Astrocyte of the cerebellum (primary cell): ENCODE data around the gene STK4.

Experiments
- DNase-seq: peaks from one replicate; pipeline ENCODE4 v3.0.0-alpha.2; 2011; ENCODE audit warnings: low read depth
- H3K4me3 ChIP-seq: 2 replicates; pipeline ENCODE4 v1.5.1; 2011; ENCODE audit warnings: mild to moderate bottlenecking, low read depth, low read length, moderate library complexity
- CTCF ChIP-seq: IDR thresholded peaks from 2 replicates; pipeline ENCODE4 v1.5.1; 2012; ENCODE audit warnings: low read length, low read depth, moderate library complexity, mild to moderate bottlenecking; ENCODE audit errors: missing control alignments
- in situ Hi-C: cut with HindIII; loops from 2 replicates; pipeline ENCODE4 v1.10.0; 2017; ENCODE audit warnings: low sequenced_read_pairs

The STK4 gene

DNA sequence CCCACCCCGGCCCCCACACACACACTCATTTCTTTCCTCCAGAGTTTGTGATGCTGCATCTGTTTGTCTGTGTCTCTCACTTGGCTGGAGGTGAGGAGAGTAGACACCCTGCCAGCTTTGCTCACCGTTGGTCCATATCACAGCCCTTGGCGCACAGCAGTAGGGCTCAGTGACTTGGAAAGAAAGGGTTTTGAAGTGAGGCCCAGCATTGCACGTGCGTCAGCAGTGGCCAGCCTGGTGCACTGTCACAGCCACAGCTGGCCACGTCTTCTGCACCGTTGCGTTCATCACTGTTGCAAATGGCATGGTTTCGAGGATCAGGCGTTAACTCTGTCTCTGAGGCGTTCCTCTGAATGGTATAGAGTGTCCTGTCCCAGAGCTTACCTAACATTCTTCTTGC lies 145.0 kb downstream of the STK4 start:
- in situ Hi-C loops: no loop called here
- no peak for DNase-seq
- H3K4me3 ChIP-seq: no peak overlapping the region
- no peak for TF ChIP-seq CTCF

DNA sequence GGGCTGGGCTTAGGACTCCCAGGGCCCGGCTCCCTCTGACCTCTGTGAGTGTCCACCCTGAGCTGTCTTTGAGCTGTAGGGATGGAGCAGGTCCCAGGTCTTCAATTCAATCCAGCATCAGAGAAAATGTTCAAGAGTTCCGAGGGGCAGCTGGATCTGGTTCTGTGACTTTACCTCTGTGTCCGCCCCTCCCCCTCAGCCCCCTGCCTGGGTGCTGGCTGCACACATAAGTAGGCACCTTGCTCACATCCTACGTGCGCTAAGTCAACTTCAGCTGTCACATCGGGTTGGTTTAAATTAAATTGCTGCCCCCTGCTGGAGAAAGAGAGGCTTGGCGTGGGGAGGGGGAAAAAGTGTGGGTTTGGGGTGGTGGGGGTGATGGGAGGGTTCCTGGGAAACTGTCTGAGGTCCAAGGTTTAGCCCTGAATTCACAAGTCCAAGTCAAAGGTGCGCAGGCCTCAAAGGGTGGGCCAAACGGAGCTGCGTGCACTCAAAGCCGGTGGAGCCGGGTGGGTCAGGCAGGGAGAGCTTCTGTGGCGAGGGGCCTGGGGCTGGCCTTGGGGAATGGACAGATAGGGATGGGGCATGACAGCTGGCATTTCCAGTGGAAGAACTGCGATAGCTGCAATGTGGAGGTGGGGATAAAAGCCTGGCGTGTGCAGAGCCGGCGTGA lies 145.6 kb downstream of the STK4 start:
- peak; percentile 56 for TF ChIP-seq CTCF
- H3K4me3 ChIP-seq: no peak overlapping the region
- in situ Hi-C loops: no loop called here
- DNase-seq: no peak

GRCh38 chr20:45112754-45113153 lies 146.4 kb downstream of the STK4 start:
- TF ChIP-seq CTCF: no peak
- no peak for DNase-seq
- in situ Hi-C loops: no loop called here
- H3K4me3 ChIP-seq: no peak overlapping the region

DNA sequence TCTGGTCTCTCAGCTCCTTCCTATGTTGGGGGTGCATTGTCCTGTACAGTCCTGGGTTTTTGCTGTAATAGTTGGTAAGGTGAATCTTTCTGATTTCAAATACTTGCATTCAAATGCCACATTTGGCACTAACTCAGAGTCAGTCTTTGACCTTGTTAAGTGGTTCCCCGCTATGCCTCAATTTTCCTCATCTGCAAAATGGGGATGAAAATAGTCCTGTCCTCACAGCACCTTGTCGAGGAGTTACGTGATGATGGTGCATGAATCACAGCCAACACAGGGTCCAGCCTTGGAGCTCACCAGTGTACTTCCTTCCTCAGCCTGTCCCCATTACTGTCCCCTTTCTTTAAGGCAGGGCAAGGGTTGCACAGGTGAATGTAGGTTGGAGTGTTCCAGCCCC lies 147.6 kb downstream of the STK4 start:
- no peak for DNase-seq
- in situ Hi-C loops: no loop called here
- no peak overlapping the region for H3K4me3 ChIP-seq
- TF ChIP-seq CTCF: no peak

GRCh38 chr20:45114465-45115385 lies 148.4 kb downstream of the STK4 start, which contains the start of gene WFDC5:
WFDC5 (minus strand) TSS chr20:45115174; CDS start chr20:45115083, 91 bp downstream.
- no peak for DNase-seq
- in situ Hi-C loops: no loop called here
- TF ChIP-seq CTCF: no peak
- no peak within 1 kb of the TSS for H3K4me3 ChIP-seq

DNA sequence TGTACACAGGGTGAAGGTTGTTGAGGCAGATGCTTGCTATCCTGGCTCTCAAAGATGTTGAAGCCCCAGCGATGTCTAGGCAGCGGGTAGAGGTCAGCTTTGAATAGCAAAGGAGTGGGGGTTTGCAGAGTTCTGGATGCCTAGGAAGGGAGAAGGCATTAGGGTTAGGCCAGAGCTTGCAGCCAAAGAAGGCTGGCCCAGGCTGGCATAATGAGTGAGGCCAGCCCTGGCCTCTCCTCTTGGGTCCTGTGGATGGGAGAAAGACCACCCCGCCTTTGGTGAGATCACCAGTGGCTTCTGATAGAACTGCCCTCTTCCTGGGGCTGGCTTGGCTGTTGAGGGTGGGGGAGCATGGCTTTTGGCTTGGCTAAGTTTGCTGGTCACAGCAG lies 149.1 kb downstream of the STK4 start:
- H3K4me3 ChIP-seq: no peak overlapping the region
- no peak for TF ChIP-seq CTCF
- in situ Hi-C loops: no loop called here
- no peak for DNase-seq
